Brain microvascular endothelial cell (primary cell): ENCODE results near the gene BEAN1.

ENCODE experiments used
- DNase-seq: peaks from one replicate; pipeline ENCODE4 v3.0.0-alpha.2; 2020
- H3K27ac ChIP-seq: fragments of 250-450 bp; sonication (Bioruptor Pico); 2 replicates; pipeline ENCODE4 v1.5.1; 2020; ENCODE audit warnings: mild to moderate bottlenecking, moderate library complexity
- H3K27me3 ChIP-seq: fragments of 250-450 bp; sonication (Bioruptor Pico); replicated peaks from 2 replicates; pipeline ENCODE4 v1.5.1; 2020; ENCODE audit warnings: mild to moderate bottlenecking
- H3K36me3 ChIP-seq: fragments of 250-450 bp; sonication (Bioruptor Pico); replicated peaks from 2 replicates; pipeline ENCODE4 v1.5.1; 2020; ENCODE audit warnings: mild to moderate bottlenecking
- H3K4me3 ChIP-seq: 2 replicates; pipeline ENCODE4 v1.5.1; 2011; ENCODE audit warnings: low read depth, mild to moderate bottlenecking, control low read depth, low read length, moderate library complexity
- in situ Hi-C: cut with HindIII; loops from 2 replicates; pipeline ENCODE4 v1.10.0; 2017; ENCODE audit warnings: low sequenced_read_pairs, low pct_ligation_motif_present
- TF ChIP-seq, protein P1 (sequence below): IDR thresholded peaks from 2 replicates; pipeline ENCODE4 v1.5.1; 2011; ENCODE audit warnings: low read depth, mild to moderate bottlenecking, moderate library complexity, low read length, control low read depth, inconsistent platforms; ENCODE audit errors: missing control alignments

Gene BEAN1

GRCh38 chr16:66403531-66404145 lies 23.5 kb upstream of the BEAN1 start:
- TF ChIP-seq, protein P1, sequence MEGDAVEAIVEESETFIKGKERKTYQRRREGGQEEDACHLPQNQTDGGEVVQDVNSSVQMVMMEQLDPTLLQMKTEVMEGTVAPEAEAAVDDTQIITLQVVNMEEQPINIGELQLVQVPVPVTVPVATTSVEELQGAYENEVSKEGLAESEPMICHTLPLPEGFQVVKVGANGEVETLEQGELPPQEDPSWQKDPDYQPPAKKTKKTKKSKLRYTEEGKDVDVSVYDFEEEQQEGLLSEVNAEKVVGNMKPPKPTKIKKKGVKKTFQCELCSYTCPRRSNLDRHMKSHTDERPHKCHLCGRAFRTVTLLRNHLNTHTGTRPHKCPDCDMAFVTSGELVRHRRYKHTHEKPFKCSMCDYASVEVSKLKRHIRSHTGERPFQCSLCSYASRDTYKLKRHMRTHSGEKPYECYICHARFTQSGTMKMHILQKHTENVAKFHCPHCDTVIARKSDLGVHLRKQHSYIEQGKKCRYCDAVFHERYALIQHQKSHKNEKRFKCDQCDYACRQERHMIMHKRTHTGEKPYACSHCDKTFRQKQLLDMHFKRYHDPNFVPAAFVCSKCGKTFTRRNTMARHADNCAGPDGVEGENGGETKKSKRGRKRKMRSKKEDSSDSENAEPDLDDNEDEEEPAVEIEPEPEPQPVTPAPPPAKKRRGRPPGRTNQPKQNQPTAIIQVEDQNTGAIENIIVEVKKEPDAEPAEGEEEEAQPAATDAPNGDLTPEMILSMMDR = no peak
- Histone ChIP-seq H3K27ac (no peak overlapping the region), H3K36me3 (no peaks in the 10 kb centered on the region), H3K4me3 (no peak overlapping the region), H3K27me3 (no peaks in the 10 kb centered on the region)
- in situ Hi-C loops = no loop called here
- DNase-seq = no peak

GRCh38 chr16:66405057-66405783 lies 21.9 kb upstream of the BEAN1 start:
- Histone ChIP-seq H3K27me3 (no peaks in the 10 kb centered on the region), H3K27ac (no peak overlapping the region), H3K36me3 (no peaks in the 10 kb centered on the region), H3K4me3 (no peak overlapping the region)
- in situ Hi-C loops = no loop called here
- TF ChIP-seq, protein P1 = no peak
- DNase-seq = no peak

DNA sequence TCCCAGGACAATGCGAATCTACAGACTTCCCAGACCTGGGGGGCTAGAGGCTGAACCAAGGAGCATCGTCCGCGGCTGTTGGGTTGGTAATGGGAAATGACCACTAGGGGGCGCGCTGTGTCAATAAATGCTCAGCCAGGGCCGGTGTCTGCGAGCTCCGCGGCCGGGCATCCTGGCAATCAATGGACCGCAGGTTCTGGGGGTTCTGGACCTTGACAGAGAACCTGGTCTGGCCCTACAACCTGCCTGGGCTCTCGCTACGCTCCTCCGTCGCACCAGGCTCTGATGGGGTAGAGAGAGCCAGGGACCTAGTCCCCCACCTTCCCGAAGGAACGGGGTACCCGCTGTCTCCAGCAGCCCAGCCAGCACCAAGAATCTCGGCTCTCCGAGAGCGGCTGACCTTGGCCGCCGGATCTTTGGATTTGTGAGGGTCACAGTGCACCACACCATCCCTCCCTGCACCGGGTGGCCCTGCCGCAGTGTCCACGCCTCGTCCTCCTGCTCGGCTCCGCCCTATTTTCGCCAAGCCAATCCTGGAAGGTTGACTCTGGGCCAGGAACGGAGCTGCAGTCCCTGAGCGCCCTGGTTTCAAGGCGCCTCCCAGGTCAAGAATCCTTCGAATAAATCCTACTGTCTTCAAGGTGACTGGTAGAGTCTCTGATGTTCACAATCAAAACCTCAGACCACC lies 20.4 kb upstream of the BEAN1 start:
- in situ Hi-C loops = no loop called here
- H3K27me3 ChIP-seq = no peaks in the 10 kb centered on the region
- peak; percentile 63 for DNase-seq
- H3K36me3 ChIP-seq = no peaks in the 10 kb centered on the region
- TF ChIP-seq, protein P1 = peak; percentile 84
- H3K27ac ChIP-seq = no peak overlapping the region
- peak overlapping the region; percentile 69 for H3K4me3 ChIP-seq

- peak overlapping the region; percentile 95 for H3K27ac ChIP-seq
- peak overlapping the region; percentile 37 for H3K4me3 ChIP-seq
- in situ Hi-C loops = no loop called here
- H3K36me3 ChIP-seq = no peaks in the 10 kb centered on the region
- TF ChIP-seq, protein P1 = no peak
- peak; percentile 77 for DNase-seq
- no peaks in the 10 kb centered on the region for H3K27me3 ChIP-seq
Measured at GRCh38 chr16:66408163-66409048, 18.7 kb upstream of the BEAN1 start.

- TF ChIP-seq, protein P1 = no peak
- Histone ChIP-seq H3K27me3 (no peaks in the 10 kb centered on the region), H3K4me3 (peak overlapping the region; percentile 37), H3K36me3 (no peaks in the 10 kb centered on the region), H3K27ac (peak overlapping the region; percentile 95)
- in situ Hi-C loops = no loop called here
- no peak for DNase-seq
Measured at GRCh38 chr16:66409156-66409555, 17.9 kb upstream of the BEAN1 start.
